Activated CD4-positive, CD25-positive, alpha-beta regulatory T cell treated with anti-CD3 and anti-CD28 coated beads, Interleukin-2, amount 50 U/mL, for 16 hours (primary cell): Measurements from ENCODE around the gene FOXA1.

ENCODE experiments used
- DNase-seq: peaks from one replicate; pipeline ENCODE4 v3.0.0-alpha.2; 2020; ENCODE audit warnings: low read depth, low spot score

Gene FOXA1

GRCh38 chr14:37594971-37595808 lies at the start of gene FOXA1, which contains the start of gene TTC6:
TSS of gene FOXA1 (minus strand) at chr14:37595249. CDS start at chr14:37594972, 277 bp downstream.
TSS of gene TTC6 (plus strand) at chr14:37595629. CDS start at chr14:37622065, 26,436 bp downstream.
- no peak for DNase-seq

GRCh38 chr14:37643701-37644100 lies 48.7 kb upstream of the FOXA1 start:
- DNase-seq, result no peak

GRCh38 chr14:37642125-37642524 lies 47.1 kb upstream of the FOXA1 start:
- DNase-seq, result no peak

- no peak for DNase-seq
These were observed 46.1 kb upstream of the FOXA1 start for GRCh38 chr14:37641117-37641516.

GRCh38 chr14:37638599-37638998 lies 43.5 kb upstream of the FOXA1 start:
- DNase-seq, result no peak

GRCh38 chr14:37637341-37637740 lies 42.3 kb upstream of the FOXA1 start:
- DNase-seq, result no peak

GRCh38 chr14:37625597-37626595 lies 30.8 kb upstream of the FOXA1 start:
- DNase-seq, result no peak

- no peak for DNase-seq
These were observed 28.9 kb upstream of the FOXA1 start for GRCh38 chr14:37623971-37624370.

GRCh38 chr14:37623426-37623951 lies 28.4 kb upstream of the FOXA1 start:
- no peak for DNase-seq

GRCh38 chr14:37622231-37622923 lies 27.3 kb upstream of the FOXA1 start:
- no peak for DNase-seq

GRCh38 chr14:37620856-37621255 lies 25.8 kb upstream of the FOXA1 start:
- no peak for DNase-seq

- DNase-seq, result no peak
These were observed 23.5 kb upstream of the FOXA1 start for GRCh38 chr14:37618498-37619028.

GRCh38 chr14:37617864-37618365 lies 22.9 kb upstream of the FOXA1 start:
- DNase-seq, result no peak

GRCh38 chr14:37616853-37617252 lies 21.8 kb upstream of the FOXA1 start:
- DNase-seq, result no peak

- no peak for DNase-seq
These were observed 20.7 kb upstream of the FOXA1 start for GRCh38 chr14:37615582-37616289.

GRCh38 chr14:37610945-37611523 lies 16.0 kb upstream of the FOXA1 start:
- DNase-seq, result no peak

GRCh38 chr14:37608649-37609048 lies 13.6 kb upstream of the FOXA1 start:
- no peak for DNase-seq

GRCh38 chr14:37606678-37607077 lies 11.6 kb upstream of the FOXA1 start:
- DNase-seq, result no peak

GRCh38 chr14:37603688-37604251 lies 8.7 kb upstream of the FOXA1 start:
- no peak for DNase-seq
